Inflammatory macrophage treated with lipopolysaccharide for 4 hours (primary cell): ENCODE results near the gene TAGAP.

Experiments used
- DNase-seq: peaks from one replicate; pipeline ENCODE4 v3.0.0-alpha.2; 2020

TAGAP gene

DNA sequence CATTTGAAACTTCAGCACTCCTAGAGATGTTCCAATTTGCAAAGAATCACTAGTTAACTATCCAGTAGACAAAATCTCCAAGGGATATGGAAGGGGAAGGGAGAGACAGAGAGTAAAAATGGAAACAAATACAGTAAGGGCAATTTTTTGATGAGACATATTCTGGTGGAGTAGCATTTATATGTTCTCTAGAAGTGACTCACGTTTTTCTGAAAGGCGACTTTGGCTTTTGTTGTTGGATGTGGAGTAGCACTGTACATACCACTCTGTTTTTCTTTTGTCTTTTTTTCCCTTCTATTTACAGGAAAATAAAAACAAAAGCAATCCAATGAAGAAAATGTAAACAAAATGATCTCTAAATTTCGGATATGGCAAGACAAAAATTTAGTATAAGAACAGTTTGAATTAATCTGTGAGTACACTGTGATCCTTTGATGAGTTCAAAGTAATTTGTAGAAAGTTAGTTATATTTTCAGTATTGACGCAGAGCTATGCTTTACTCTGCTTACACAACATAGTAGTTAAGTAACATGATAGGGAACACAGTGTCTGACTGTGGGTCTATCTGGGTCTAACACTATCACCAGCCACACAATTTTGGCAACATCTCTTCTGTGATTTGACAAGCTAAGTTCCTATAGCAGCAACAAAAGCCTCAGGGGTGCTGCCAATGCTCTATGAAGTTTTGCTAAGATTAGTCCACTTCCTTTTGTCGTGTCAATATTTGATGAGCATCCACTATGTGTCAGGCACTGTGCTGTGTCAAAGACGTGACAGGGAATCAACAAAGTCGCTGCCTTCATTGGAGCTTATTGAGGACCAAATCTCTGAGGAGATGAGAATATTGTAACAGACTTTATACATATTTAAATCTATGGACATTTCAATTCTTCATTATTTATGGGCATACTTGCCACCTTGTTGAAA lies 27.3 kb upstream of the TAGAP start:
- no peak for DNase-seq

DNA sequence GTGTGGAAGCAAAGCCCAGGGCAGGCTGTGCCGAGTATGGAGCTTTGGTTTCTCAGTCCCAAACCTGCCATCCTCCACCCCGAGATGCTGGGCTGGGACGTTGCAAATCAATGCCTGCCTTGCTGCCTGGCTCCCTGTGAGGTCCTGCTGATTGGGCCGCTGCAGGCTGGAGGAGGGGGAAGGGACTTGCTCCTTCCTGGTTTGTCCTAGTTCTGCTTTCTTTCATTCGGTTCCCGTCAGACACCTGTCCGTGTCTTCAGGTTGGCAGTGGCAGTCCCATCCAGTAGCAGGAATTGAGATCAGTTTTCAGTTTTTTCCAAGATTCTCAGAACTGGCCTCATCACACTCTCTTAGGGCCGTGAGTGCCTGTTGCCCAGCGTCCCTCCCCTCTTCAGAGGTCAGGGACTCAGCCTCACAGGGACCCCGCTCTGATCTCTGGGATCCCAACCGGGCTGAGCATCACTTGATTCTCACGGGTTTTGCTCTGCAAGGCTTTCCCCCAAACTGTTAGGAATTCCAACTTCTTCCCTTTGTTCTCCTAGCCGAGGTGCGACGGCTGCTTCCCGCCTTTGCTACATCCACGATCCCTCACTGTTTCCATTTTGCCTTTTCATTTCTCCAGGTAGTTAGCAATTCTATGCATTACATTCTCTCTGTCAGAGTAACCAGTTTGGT lies 24.2 kb upstream of the TAGAP start:
- no peak for DNase-seq

DNA sequence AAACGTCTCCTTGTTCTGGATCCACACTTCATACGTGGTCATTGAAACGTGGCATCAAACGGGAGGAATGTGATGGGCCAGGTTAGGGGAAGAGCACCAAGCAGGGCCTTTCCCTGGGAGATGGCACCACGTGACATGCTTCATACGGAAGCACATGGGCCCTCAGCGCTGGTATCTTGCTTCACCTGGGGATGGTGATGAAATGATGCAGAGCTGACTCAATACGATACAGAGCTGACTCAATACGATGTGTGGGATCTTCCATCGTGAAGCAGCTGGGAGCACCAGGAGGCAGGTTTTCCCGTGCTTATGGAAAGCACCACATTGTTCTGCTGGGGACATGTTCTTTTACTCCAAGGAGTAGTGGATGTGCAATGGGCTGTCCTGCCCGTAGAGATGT lies 22.5 kb upstream of the TAGAP start:
- no peak for DNase-seq

DNA sequence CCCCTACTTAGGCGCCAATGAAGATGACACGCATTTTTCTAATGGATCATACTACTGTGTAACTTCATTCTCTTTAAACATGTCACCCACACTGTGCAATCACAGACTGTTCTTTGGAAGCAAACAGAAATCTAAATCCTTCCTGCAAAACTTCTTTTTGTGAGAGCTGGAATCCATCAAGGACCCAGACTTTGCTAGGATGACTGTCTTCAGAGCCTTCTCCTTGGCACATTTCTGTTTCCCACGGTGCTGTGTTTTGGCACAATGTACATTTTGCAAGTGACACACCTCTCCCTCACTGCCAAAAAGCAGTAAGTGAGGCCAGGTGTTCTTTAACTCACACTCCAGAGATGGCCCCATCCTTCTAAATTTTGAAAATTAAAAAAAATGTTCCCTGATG lies 21.7 kb upstream of the TAGAP start:
- DNase-seq, result no peak

DNA sequence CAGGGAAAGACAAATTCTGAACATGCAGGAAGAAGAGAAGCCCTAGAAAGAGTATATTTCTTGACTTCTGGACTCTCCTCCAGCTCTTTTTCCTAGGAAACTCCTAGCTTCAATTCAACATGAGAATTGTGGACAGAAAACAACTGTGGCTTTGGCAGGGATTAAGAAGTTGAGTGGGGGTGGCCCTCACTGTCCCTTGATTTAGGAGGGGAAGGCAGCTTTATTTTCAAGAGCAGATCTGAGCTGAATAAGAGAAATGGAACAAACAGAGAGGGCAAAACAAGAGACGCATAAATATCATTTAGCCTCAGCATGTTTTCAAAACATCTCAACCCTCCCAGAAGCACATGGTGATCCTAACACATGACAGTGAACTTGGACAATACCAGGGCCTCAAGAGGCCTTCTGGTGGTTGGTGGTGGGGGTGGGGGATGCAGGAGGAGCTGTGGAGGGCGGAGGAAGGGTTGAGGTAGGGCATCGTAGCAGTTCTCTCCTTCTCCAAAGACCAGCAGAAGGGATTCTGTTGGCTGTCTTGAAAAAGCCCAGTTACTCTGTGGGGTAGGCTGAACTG lies 21.1 kb upstream of the TAGAP start:
- no peak for DNase-seq

DNA sequence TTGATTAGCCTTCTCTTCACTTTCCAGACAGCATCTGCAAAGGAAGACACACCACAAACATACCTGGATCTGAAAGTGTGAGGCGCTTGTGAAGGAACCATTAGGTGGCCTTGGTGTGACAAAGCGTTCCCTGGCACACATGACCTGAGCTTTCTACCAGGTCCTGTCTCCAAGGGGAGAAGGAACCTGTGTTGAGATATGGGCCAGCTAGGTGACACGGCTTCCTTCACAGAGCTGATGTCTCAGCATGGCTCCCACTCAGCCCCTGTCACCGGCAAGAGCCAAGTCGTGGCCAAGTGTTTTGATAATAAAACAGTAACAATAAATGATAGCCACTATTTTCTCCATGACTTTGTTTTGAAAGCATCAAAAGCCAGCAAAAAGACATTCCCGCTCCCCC lies 20.3 kb upstream of the TAGAP start:
- no peak for DNase-seq

DNA sequence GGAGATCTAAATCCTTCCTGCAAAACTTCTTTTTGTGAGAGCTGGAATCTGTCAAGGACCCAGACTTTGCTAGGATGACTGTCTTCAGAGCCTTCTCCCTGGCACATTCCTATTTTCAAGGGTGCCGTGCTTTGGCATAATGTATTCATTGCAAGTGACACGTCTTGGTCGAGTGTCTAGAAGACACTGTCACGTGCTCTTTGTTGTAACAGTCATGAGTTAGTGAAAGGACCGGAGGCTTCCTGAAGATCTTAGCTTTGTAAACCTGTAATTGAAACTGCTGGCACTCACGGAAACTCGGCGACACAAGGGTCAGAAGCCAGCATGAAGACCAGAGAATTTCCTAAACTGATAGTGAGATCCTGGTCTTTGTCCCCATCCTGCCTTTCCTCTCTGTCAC lies 19.7 kb upstream of the TAGAP start:
- peak; percentile 46 for DNase-seq

DNA sequence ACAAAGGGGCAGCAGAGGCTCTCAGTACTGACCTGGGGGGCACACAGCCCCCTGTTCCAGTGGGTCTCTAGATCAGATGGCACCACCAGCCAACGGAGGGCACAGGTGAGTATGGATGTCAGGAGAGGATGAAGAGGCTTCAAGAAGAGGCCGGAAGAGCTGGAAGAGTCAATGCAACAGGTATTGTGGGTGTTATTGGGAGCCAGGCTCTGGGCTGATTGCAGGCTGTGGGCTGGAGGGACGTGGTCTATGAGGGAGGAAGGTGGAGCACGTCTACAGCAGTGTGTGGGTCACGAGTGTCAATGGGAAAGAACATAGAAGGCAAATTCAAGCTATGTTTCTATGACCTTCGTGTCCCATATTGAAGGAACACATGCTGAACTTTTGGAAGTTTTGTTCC lies 18.8 kb upstream of the TAGAP start:
- no peak for DNase-seq

DNA sequence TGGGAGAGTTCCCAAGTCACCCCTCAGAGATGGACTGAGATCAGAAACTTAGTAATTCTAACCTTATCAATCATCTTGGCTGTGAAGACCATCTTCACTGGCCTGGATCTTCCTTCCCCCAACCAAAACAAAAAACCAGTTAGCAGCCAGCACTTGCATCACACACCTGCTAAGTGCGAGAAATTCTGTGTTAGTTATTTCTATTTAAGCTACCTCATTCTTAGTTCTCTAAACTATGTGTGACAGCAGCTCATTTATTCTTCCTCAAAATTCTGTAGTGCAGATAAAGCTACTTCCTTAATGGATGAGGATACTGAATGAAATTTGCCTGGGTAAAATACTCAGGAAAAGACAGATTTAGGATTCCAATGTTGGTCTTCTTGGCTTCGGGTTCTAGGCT lies 18.2 kb upstream of the TAGAP start:
- peak; percentile 83 for DNase-seq

DNA sequence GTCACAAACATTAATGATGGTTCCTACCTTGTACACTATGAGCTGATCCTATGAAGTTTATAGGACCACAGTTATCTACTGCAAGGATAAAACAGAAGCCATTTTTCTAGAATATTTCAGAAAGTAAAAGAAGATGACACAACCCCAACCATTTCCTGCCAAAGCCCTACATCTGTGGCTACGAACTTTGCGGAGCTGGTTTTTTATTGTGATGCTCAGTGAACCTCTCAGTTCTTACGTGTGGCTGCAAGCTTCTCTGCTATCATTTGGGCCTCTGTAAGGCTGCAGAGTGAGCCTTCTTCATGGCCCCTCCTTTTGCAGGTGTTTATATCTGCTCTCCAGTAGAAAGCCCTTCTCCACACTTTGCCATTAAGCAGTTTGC lies 17.8 kb upstream of the TAGAP start:
- no peak for DNase-seq

DNA sequence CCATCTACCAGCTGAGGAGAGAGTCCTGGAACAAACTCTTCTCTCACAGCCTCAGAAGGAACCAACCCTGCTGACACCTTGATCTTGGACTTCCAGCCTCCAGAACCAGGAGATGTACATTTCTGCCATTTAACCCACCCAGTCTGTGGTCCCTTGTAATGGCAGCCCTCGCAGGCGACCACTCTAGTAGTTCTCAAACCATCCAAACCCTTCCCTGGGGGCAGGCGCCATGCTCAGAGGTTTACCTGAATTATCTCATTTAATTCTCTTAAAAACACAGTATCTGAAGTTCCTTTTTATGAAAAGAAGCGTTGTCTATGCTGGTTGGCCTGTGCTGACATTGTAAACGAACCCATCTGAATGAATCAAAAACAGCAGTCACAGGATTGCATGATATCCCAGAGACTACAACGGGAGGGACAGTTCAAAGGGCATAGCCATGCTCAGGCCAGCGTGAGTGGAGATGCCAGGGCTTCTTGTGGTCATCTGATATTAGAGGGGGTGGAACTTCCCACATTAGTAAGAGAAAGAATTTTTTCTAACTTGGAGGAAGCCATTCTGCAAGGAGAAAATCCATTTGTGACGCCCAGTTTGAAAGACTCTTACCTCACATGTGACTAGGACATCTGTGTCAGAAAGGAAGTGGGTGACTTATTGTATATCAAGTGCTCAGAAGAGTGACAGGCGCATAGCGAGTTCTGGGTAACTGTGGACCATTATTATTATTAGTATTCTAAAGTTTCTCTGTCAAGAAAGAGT lies 17.2 kb upstream of the TAGAP start:
- peak; percentile 97 for DNase-seq

DNA sequence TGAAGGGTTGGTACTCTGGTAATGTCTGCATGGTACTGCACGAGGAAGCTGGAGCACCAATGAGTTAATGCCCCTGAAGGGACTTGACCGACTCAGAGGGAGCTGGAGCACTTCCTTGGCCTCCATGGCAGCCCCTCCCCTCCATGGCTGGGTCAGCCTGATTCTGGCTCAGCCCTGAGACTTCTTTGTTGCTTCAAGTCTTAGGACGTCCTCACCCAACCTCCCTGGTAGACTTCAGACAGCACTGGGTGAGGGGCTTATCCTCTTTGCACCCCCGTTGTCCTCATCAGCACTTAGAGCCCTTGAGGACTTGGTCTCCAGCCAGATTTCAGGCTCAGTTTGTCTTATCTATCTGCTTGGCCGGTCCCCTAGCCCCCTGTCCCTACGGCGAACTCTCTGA lies 16.4 kb upstream of the TAGAP start:
- no peak for DNase-seq

DNA sequence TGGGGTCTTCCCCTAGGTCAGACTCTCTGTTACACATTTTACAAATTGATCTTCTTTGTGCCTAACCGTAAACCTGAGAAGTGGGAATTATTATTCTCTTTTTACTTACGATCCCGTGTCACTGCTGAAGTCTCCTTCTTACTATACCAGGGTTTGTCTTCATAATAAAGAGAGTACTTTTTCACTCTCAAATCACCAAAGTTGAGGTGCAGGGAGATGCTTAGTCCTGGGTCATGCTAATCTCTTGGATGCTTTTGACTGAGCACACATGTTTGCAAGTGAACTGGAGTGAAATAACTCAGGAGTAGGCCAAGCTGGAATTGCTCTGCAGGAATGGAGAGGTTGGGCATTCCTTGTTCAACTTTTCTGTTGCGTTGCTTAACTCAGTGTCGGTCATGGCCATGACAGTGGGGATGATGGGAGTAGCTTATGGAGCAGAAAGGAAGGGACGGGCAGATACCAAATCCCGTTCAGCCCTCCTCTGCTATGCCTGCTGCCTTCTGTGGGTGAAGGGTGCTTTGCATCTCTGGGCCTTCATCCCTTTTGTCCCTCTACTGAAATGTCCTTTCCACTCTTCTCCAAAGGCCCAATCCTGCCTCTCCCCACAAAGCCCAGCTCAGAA lies 15.2 kb upstream of the TAGAP start:
- DNase-seq, result no peak

DNA sequence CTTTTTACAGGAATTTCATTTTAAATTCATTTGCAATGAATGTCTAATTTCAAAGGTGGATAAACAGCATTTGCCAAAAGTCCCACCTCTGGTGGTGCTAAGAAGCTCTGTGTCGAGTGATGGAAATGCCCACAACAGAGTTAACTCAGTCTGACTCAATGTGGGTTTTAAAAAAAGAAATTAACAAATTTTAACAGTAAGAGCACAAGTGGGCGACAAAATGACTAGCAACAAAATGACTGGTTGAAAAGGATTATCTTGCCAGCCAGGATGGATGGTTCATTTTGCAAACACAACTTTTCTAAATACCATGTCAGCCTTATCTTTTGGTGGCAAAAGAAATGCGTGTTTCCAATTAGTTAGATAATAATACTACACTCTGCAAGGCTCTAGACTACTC lies 14.3 kb upstream of the TAGAP start:
- DNase-seq, result no peak

DNA sequence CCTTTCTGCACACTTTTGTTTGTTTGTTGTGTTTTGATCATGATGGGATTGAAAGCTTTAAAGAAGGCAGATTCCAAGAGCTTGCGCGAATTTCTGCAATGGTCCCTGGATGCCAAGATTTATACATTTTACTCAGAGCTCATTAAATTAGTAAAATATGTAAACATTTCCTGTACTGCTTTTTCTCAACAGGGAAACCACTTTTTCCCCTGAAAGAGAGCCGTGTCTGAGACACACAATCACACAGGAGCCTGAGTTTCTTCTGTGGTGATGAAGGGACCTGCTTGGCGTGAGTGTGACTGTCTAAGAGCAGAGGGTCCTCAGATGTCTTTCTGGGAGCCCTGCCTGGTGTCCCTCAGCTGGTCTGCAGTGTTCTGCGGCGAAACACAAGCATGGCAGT lies 12.1 kb upstream of the TAGAP start:
- DNase-seq, result no peak

DNA sequence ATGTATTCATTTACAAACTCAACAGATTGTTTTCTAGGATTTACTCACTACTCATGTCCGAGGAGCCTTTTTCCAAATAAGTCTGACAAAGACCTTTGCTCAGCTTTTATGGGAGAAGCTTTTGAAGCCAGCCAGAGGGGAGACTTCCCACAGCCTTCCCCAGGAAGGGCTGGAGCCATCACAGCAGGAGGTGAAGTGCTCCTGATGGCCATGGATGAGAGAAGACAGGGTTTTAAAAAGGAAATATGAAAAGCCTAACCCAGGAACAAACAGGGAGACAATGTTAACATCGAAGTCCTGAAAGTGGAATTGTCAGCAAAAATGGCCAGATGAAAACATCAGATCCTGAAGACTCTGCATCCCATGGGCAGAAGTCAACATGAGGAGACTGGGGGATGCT lies 11.6 kb upstream of the TAGAP start:
- DNase-seq, result no peak

DNA sequence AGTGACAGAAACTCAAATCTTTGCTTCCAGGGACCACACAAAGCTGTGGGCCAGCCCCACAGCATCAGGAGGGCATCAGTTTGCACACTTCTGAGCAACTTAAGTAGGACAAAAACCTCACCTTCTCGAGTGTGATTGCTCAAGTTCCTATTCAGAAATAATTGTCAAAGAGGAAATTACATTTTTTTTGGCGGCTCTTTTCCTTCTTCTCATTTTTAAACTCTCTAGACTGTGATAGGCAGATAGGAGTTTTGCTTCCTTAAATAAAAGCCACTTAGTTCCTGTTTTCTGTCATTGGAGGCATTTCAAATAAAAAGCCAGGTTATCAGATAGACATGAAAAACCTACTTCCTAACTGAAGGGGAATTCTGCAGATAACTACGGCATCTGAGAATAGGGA lies 11.2 kb upstream of the TAGAP start:
- DNase-seq, result peak; percentile 86

DNA sequence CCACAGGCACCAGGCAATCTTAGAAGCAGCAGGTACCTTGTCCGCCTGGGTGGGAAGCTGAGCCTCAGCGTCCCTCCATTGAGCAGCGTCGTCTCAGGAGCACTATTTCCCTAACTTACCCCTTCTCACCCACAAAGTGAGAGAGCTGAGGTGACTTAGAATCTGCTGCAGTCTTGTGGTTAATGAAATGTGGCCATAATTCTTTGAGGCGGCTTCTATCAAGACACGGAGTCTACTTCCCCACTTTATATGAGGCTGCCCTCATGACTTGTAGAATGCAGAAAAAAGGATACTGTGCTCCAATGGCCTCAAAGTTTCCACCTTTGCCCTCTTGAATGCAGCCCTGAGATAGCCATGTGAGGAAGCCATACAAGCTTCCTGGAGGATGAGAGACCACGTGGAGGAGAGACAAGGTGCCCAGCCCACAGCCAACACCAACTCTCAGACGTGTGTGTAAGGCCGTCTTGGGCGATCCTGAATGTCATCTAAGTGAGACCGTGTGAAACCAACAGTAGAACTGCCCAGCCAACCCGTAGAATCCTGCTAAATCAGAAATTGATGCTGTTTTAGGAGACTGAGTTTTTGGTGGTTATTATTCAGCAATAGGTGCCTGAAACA lies 9.1 kb upstream of the TAGAP start:
- DNase-seq, result peak; percentile 37

DNA sequence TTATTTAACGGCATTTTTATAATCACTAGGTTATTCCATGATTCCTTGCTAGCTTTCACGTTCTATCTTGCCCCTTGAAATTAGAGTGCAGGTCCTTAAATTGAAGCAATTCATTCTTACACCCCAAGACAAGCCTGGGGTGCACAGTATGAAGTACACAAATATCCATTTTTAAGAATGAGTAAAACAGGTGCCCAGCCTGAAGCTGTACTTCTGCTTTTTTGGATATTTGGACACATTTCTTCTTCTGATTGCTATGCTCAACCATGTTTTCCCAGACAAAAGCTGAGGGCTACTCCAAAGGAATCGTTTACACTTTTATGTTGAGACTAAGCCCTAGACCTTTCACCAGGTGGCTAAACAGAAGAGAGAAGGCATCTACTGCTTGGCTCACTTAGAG lies 7.9 kb upstream of the TAGAP start:
- DNase-seq, result no peak

DNA sequence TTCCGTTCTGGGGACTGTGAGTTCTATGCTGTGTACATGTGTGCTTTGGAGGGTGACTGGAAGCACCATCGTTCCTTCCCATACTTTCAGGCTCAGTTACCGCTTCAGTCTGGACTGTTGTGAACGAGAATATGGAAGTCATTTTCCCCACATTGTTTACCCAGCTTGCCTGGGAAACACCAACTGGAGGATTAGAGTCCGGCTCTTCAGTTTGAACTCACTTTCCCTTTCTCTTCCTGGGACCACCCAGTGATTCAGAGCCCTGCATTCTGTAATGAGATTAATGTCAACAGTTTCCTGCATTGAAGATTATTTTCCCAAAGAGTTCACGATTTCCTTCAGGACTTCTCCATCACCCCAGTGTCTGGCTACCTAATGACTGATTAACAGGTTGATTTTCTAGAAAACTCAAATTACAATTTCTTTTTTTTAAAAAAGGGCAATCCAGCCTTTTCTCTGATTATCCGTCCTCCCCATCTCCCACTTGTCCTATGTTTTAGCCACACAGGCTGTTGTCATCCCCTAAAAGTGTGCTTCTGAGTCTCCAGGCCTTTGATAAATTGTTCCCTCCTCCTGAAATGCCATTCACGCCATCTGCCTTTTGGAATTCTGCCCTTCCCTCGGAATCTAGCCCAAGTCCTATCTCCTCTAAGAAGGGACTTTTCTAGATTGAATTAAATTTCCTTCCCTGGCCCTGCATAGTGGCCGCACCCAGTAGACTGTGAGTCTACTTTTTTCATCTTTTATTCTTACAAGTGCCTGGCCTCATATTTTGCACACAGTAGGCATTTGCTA lies 3.3 kb upstream of the TAGAP start:
- no peak for DNase-seq

DNA sequence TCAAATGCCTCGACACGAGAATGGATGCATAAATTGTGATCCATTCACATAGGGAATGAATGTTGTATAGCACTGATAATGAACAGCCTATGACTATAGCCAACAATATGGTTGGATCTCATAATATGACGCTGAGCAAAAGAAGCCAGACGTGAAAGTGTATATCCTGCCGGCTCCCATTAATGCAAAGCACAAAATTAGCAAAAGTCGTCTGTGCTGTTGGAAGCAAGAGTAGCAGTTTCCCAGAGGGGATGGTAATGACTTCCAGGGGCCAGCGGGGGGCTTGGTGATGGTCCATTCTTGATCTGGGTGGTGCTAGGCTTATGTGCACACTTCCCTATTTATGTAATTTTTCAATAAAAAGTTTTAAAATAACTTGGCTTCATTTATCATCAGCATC lies 1.0 kb upstream of the TAGAP start:
- no peak for DNase-seq

DNA sequence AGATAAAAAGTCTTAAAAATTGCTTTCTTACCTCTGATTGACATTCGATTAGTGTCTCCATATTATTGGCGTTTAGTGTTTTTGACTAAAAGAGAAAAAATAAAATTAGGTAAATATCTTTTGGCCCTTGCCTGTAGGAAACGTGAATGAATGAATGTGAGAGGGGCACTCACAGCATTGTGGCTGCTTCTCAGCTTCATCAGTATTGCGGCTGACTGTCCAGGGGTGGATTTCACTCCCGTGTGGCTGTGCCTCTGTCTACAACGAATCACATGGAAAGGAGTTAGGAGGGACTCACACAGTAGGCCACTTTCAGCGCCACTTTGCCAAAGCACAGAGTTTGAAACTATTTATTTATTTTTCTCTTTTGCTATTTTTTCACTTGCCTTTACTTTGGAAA lies 844 bp downstream of the TAGAP start:
- peak; percentile 65 for DNase-seq
